HEK293T (cell line): Measurements from ENCODE around the gene DYNLRB1.

Source experiments
- BHLHE40 ChIP-seq: fragments of 450-650 bp; IDR thresholded peaks from 2 replicates; pipeline ENCODE4 v1.6.1; 2016; ENCODE audit warnings: mild to moderate bottlenecking, moderate library complexity, borderline replicate concordance
- CTBP1 ChIP-seq: fragments of 450-650 bp; IDR thresholded peaks from 2 replicates; pipeline ENCODE4 v1.6.1; 2016; ENCODE audit warnings: borderline replicate concordance
- ELF4 ChIP-seq: fragments of 450-650 bp; IDR thresholded peaks from 2 replicates; pipeline ENCODE4 v1.6.1; 2017; ENCODE audit warnings: antibody characterized with exemption
- FOXA1 ChIP-seq: fragments of 450-650 bp; IDR thresholded peaks from 2 replicates; pipeline ENCODE4 v1.6.1; 2016; ENCODE audit warnings: mild to moderate bottlenecking
- FOXK2 ChIP-seq: fragments of 450-650 bp; IDR thresholded peaks from 2 replicates; pipeline ENCODE4 v1.6.1; 2016; ENCODE audit warnings: mild to moderate bottlenecking
- FOXM1 ChIP-seq: fragments of 450-650 bp; IDR thresholded peaks from 2 replicates; pipeline ENCODE4 v1.6.1; 2017; ENCODE audit warnings: mild to moderate bottlenecking, borderline replicate concordance
- HDGF ChIP-seq: fragments of 450-650 bp; IDR thresholded peaks from 2 replicates; pipeline ENCODE4 v1.6.1; 2017; ENCODE audit warnings: antibody characterized with exemption, borderline replicate concordance
- L3MBTL2 ChIP-seq: fragments of 450-650 bp; conservative IDR thresholded peaks from 2 replicates; pipeline ENCODE4 v1.6.1; 2016; ENCODE audit warnings: mild to moderate bottlenecking
- LEF1 ChIP-seq: fragments of 450-650 bp; IDR thresholded peaks from 2 replicates; pipeline ENCODE4 v1.6.1; 2017; ENCODE audit warnings: mild to moderate bottlenecking, borderline replicate concordance
- NFRKB ChIP-seq: fragments of 450-650 bp; IDR thresholded peaks from 2 replicates; pipeline ENCODE4 v1.6.1; 2016; ENCODE audit warnings: mild to moderate bottlenecking, moderate library complexity
- SP1 ChIP-seq: fragments of 450-650 bp; IDR thresholded peaks from 2 replicates; pipeline ENCODE4 v1.6.1; 2017
- SUZ12 ChIP-seq: fragments of 450-650 bp; IDR thresholded peaks from 2 replicates; pipeline ENCODE4 v1.6.1; 2016; ENCODE audit warnings: mild to moderate bottlenecking
- TARDBP ChIP-seq: fragments of 450-650 bp; IDR thresholded peaks from 2 replicates; pipeline ENCODE4 v1.6.1; 2016
- ZNF384 ChIP-seq: fragments of 450-650 bp; IDR thresholded peaks from 2 replicates; pipeline ENCODE4 v1.6.1; 2016

- TF ChIP-seq FOXM1: no peak
- no peak for TF ChIP-seq ZNF384
- TF ChIP-seq NFRKB: no peak
- TF ChIP-seq SP1: no peak
- no peak for TF ChIP-seq ELF4
- no peak for TF ChIP-seq FOXA1
- TF ChIP-seq CTBP1: no peak
- no peak for TF ChIP-seq FOXK2
- no peak for TF ChIP-seq BHLHE40
- no peak for TF ChIP-seq LEF1
- no peak for TF ChIP-seq TARDBP
- no peak for TF ChIP-seq L3MBTL2
- no peak for TF ChIP-seq SUZ12
- no peak for TF ChIP-seq HDGF
Observed at GRCh38 chr20:34468951-34469350, 47.3 kb upstream of the DYNLRB1 start.
